Suppressor macrophage (primary cell): Measurements from ENCODE around the gene MYL6B.
A peak's percentile ranks its signal among the peaks of the same experiment; 100 is the strongest.

Experiments used
- DNase-seq, 4 experiments: peaks; one replicate each; pipeline ENCODE4 v3.0.0-alpha.2; 2020 to 2022

The MYL6B gene

GRCh38 chr12:56124133-56124532 lies 28.3 kb upstream of the MYL6B start:
- DNase-seq: no peak

DNA sequence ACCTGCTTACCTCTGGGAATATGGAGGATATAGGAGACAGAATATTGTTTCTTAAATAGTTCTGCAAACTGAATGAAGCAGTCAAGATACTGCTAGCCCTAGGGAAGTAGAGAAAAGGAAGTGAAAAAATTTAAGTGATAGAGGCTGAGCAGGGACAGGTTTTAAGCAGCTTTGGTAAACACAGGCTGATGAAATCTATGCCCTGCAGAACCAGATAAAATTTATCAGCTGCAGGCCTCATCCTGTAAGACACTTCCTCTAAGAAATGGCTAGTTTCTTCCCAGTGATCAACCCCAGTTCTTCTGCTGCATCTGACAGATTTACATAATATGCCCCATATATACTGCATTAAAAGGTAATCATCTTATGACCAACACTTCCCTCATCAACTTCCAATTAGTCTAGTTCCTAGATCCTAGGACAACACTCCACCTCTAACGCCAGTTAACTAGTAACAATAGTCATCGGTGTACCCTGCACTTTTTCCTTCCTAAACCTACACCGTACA lies 25.6 kb upstream of the MYL6B start:
- peak; percentile 19 to 65 (median 47) for DNase-seq

- no peak for DNase-seq
Observed at GRCh38 chr12:56127485-56127887, 24.9 kb upstream of the MYL6B start.

- peak; percentile 99 to 100 (median 99) for DNase-seq
Observed at GRCh38 chr12:56127888-56128669, 24.3 kb upstream of the MYL6B start, which contains the start of gene ESYT1. Gene ESYT1 (plus strand): TSS chr12:56128267. CDS start chr12:56128320, 53 bp downstream.

DNA sequence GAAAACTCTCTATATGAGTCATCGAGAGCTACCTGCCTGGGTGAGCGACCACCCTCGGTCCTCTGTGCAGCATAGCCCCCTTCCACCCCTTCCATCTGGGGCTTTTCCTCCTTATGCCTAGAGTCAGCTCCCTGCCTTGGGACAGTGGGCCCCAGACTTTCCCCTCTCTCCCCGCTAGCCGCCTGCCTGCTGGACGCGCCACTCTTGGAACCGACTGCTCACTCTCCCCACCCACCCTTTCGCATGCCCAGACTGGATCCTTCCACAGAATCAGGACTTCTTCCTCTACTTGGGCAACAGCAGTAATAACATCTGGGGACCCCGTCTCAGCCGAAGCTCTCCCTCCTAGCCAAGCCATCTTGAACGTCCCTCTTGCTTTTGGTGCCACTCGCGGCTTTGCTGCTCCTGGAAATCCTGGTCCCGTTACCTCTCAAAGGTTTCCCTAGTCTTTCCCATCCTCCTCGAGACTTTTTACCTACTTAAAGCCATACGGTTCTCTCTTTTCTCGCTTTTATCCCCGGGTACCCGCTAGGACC lies 23.6 kb upstream of the MYL6B start:
- DNase-seq: peak; percentile 19 to 55 (median 43)

- peak; percentile 39 to 78 (median 58) for DNase-seq
Observed at GRCh38 chr12:56129206-56129941, 23.0 kb upstream of the MYL6B start.

DNA sequence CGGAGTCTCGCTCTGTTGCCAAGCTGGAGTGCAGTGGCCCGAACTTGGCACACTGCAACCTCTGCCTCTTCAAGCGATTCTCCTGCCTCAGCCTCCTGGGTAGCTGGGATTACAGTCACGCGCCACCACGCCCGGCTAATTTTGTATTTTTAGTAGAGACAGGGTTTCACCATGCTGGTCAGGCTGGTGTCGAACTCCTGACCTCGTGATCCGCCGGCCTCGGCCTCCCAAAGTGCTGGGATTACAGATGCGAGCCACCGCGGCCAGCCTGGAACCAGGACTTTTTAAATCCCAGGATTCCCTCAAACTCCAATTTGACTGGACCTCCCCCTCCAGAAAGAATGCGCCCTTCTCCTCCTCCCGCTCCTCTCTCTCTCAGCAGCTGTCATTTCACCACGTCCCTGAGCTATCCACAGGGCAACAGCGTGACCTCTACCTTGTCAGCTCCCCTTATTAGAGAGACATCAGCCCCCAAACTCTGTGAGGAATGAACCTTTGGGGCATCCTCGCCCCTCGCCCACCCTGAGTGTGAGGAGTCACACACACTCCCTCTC lies 22.4 kb upstream of the MYL6B start:
- DNase-seq: peak in 1 of 4 experiments; percentile 17

DNA sequence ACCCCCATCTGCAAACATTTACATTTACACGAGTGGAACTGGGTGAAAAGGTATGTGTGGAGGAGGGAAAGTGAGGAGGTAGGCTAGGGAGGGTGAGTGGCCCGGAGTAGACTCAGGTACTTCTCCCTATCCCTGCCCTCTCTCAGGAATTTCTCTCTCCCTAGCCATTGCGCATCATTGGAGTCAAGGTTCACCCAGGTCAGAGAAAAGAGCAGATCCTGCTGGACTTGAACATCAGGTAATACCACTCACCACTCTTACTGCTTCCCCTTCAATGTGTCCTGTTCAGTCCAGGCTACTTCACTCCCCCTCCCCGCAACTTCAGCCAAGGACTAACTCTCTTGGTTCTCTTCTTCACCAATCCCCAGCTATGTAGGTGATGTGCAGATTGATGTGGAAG lies 21.5 kb upstream of the MYL6B start:
- no peak for DNase-seq

GRCh38 chr12:56134897-56135296 lies 17.5 kb upstream of the MYL6B start:
- no peak for DNase-seq

DNA sequence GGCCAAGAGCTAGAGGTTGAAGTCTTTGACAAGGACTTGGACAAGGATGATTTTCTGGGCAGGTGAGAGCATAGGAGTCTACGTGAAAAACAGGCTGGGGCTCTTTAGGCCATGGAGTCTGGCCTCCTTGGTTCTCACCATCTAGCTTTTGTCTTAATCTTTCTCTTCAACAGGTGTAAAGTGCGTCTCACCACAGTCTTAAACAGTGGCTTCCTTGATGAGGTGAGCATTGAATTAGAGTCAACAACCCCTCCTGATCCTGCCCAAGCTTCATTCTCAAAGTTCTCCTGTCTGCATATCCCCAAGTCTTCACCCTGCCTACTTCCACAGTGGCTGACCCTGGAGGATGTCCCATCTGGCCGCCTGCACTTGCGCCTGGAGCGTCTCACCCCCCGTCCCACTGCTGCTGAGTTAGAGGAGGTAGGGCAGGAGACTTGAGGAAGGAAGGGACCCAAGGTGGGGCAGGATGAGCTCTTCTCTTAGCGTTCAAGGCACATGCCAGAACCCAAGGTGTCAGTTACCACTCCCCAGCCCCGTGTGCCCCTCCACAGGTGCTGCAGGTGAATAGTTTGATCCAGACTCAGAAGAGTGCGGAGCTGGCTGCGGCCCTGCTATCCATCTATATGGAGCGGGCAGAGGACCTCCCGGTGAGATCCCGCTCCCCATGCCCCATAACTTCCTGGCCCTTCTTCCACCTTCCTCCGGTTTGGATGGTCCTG lies 14.4 kb upstream of the MYL6B start:
- DNase-seq: no peak

GRCh38 chr12:56141946-56142784 lies 10.2 kb upstream of the MYL6B start:
- peak in 3 of 4 experiments; percentile 44 to 63 (median 52) for DNase-seq

DNA sequence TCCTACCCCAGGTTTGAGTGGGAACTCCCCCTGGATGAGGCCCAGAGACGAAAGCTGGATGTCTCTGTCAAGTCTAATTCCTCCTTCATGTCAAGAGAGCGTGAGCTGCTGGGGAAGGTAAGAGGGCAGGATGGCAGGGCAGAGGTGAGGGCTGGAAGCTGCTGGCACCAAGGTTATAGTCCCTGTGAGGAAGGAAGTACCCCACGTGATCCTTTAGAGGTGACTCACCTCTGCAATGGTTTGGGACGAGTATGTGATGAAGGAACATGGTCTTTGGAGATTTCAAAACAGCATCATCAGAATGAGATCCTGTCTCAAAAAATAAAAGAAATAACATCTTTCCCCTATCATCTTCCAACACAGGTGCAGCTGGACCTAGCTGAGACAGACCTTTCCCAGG lies 9.2 kb upstream of the MYL6B start:
- no peak for DNase-seq

GRCh38 chr12:56143870-56144269 lies 8.5 kb upstream of the MYL6B start:
- peak in 2 of 4 experiments; percentile 27 to 31 for DNase-seq

DNA sequence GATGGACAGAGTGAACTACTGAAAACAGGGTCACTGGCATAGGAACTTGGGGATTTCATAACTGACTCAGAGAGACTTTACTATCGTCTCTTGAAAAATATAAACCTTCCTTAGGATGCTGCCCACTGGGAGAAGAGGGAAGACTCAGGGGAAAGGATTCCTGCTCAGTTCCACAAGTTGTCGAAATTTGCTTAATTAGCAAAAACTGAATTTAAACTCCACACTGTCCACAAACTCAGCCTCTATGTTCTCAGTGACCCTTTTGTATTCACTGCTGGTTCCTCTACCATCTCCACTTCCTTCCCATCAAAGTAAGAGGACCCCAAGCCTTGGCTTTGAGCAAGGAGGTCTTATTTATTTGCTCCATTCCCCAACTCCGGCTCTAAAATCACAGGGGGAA lies 7.2 kb upstream of the MYL6B start:
- no peak for DNase-seq

- DNase-seq: no peak
Observed at GRCh38 chr12:56146492-56147460, 5.6 kb upstream of the MYL6B start.

DNA sequence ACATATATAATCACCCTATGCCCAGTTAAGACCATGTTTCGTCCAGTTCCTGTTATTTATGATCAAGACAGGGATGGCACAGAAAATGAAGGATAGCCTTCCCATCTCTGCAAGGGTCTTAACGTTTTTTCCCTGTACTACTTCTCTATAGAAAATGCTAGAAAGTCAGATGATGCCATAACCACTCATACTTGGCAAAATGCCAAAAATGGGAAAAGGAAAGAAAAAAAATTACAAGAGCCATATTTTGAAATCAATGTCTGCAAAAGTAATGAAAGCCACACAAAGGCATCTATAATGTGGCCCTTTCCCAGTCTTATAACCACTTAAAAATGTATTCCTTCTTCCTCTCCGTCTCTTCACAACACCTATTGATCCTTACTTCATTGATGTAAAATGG lies 1.8 kb upstream of the MYL6B start:
- DNase-seq: peak in 3 of 4 experiments; percentile 24 to 75 (median 70)

DNA sequence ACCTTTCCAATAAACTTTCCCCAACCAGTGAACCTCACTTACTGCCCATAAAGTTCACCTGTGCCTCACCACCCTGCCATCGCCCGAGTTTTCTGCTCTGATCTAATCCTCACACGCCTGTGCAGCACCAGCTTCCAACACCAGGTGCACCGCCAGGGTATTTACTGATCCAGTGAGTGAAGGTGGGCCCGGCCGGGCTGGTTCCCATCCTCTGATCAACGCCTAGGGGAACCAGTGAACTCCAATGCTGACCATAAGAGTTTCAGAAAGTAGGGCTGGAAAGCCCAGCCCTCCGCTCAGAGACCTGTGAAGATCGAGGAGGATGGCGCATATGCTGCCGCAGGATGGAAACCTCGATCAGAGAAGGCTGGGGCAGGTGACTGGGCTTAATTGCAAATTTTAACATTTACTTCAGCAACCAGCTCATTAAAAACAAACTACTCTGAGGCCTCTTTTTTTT lies 685 bp upstream of the MYL6B start:
- DNase-seq: peak; percentile 39 to 61 (median 52)

GRCh38 chr12:56152756-56153677 lies 630 bp downstream of the MYL6B start:
- DNase-seq: no peak

DNA sequence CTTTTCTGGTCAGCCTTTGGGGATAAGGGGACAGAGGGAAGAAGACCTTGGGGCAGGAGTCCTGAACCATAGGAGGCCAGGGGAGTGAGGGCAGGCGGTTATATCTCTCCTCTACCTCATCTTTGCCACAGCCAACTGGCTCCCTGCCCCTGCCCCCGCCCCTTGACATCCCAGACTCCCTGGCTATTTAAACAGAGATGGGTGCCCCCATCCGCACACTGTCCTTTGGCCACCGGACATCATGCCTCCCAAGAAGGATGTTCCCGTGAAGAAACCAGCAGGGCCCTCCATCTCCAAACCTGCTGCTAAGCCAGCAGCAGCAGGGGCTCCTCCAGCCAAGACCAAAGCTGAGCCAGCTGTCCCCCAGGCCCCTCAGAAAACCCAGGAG lies 1.3 kb downstream of the MYL6B start:
- DNase-seq: no peak
